Measurements from ENCODE around the gene ABCC9.

- TF ChIP-seq CTCF (IDR thresholded peaks at IDR 0.05 in 4 of 5, conservative IDR thresholded peaks at IDR 0.05 in 1 of 5) (no peak), POLR2A (IDR thresholded peaks at IDR 0.05) (no peak)
Measured at GRCh38 chr12:21988619-21989018, 47.4 kb upstream of the ABCC9 start.
